Upper lobe of right lung (tissue), 1 donor: ENCODE results near the gene USP44. TPM values are rescaled to one million over a fixed set of nuclear protein-coding genes. Genes with fewer than 3 reads are reported as not detected.
A peak's percentile ranks its signal among the peaks of the same experiment; 100 is the strongest.
"Not testable (repeated sequence)": the region's sequence is repeated elsewhere in the genome, so short reads cannot be mapped to it uniquely, and the experiment has no call there.

ENCODE experiments used
- ATAC-seq: fragments of 200-7000 bp; cut with Tn5 transposase; one replicate; pipeline ENCODE4 v1.9.1; 2020; ENCODE audit warnings: mild to moderate bottlenecking, moderate library complexity
- DNase-seq: peaks from one replicate; pipeline ENCODE4 v3.0.0-alpha.2; 2020
- H3K27ac ChIP-seq: fragments of 200-600 bp; one replicate; pipeline ENCODE4 v1.8.0; 2022
- H3K27me3 ChIP-seq: fragments of 200-600 bp; one replicate; pipeline ENCODE4 v1.8.0; 2022; ENCODE audit warnings: mild to moderate bottlenecking
- H3K36me3 ChIP-seq: fragments of 200-600 bp; one replicate; pipeline ENCODE4 v1.8.0; 2022
- H3K4me1 ChIP-seq: fragments of 200-600 bp; one replicate; pipeline ENCODE4 v1.8.0; 2022
- H3K4me3 ChIP-seq: fragments of 200-600 bp; one replicate; pipeline ENCODE4 v1.8.0; 2022; ENCODE audit warnings: mild to moderate bottlenecking
- H3K9me3 ChIP-seq: fragments of 200-600 bp; one replicate; pipeline ENCODE4 v1.8.0; 2022
- intact Hi-C: fragments of 100-400 bp; cut with DNase I; formaldehyde crosslinking; loops from one replicate; pipeline ENCODE4 v1.11.0; 2022
- total RNA-seq: library from RNA; stranded (reverse); fragmentation: NEBNext Ultra II Directional; extraction: Animal tissue kit (Norgen Biotek cat#: 25700); gene quantifications from one replicate; pipeline ENCODE4 v1.2.1, GENCODE V29; 2021
- TF ChIP-seq, protein P1 (sequence below): fragments of 200-600 bp; IDR thresholded peaks from one replicate; pipeline ENCODE4 v1.8.0; 2022; ENCODE audit warnings: antibody characterized with exemption
- donor health status: DM: no; HTN: yes; CAD: no; lungs with severe emphysema.

The USP44 gene
- total RNA-seq, 1 donor from 2014 or later, result 14.9 TPM

DNA sequence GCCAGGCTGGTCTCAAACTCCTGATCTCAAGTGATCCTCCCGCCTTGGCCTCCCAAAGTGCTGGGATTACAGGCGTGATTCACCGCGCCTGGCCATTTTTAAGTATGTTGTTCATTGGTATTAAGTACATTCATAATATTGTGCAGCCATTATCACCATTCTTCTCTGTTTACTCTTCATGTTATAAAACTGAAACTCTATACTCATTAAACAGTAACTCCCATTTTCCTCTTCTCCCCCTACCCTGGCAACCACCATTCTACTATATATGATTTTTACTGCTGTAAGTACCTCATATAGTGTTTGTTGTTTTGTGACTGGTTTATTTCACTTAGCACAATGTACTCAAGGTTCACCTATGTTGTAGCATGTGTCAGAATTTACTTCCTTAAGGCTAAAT lies 54.2 kb downstream of the USP44 start:
- TF ChIP-seq, protein P1, sequence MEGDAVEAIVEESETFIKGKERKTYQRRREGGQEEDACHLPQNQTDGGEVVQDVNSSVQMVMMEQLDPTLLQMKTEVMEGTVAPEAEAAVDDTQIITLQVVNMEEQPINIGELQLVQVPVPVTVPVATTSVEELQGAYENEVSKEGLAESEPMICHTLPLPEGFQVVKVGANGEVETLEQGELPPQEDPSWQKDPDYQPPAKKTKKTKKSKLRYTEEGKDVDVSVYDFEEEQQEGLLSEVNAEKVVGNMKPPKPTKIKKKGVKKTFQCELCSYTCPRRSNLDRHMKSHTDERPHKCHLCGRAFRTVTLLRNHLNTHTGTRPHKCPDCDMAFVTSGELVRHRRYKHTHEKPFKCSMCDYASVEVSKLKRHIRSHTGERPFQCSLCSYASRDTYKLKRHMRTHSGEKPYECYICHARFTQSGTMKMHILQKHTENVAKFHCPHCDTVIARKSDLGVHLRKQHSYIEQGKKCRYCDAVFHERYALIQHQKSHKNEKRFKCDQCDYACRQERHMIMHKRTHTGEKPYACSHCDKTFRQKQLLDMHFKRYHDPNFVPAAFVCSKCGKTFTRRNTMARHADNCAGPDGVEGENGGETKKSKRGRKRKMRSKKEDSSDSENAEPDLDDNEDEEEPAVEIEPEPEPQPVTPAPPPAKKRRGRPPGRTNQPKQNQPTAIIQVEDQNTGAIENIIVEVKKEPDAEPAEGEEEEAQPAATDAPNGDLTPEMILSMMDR, result no peak
- H3K4me1 ChIP-seq, result no peaks in the 10 kb centered on the region
- H3K27me3 ChIP-seq, result no peaks in the 10 kb centered on the region
- DNase-seq (no peak), ATAC-seq (no peak)
- no peak overlapping the region for H3K4me3 ChIP-seq
- H3K36me3 ChIP-seq, result peaks cover 80% of the 10 kb centered on the region
- H3K9me3 ChIP-seq, result no peaks in the 10 kb centered on the region
- intact Hi-C loops, result no loop called here
- H3K27ac ChIP-seq, result no peak overlapping the region

DNA sequence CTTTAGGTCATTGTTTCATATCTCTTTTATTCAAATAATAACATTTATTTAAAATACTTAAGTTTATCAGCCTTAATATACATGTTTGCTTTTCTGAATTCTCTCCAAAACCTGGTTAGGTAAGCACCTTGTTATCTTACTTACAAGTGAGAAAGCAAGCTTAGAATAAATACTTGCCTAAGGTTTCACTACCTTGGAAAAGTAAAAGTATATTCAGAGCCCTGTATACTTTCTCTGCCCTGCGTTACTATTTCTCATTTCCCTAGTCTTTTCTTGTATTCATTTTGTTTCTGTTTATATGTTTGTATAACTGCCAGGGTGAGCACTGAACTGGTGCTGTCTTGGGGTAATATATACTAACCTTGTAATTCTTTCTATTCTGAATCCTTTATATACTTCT lies 55.8 kb downstream of the USP44 start:
- ATAC-seq (peak; percentile 33), DNase-seq (no peak)
- H3K27me3 ChIP-seq, result no peaks in the 10 kb centered on the region
- intact Hi-C loops, result no loop called here
- H3K9me3 ChIP-seq, result no peaks in the 10 kb centered on the region
- H3K4me3 ChIP-seq, result no peak overlapping the region
- H3K27ac ChIP-seq, result no peak overlapping the region
- H3K36me3 ChIP-seq, result peaks cover 83% of the 10 kb centered on the region
- TF ChIP-seq, protein P1, result no peak
- no peaks in the 10 kb centered on the region for H3K4me1 ChIP-seq

DNA sequence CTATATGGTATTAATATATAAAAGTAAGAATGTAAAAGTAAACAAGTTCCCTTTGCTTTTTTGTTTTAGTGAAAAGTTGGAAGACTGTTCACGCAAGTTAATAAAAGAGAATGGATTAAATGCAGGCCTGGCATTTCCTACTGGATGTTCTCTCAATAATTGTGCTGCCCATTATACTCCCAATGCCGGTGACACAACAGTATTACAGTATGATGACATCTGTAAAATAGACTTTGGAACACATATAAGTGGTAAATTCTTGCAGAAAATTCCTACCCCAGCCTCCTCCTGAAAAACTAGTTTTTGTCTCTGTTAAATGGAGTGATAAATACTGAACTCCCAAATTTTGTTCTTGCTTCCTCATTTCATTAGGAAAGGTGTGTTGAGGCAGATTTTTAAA lies 56.4 kb downstream of the USP44 start:
- peaks cover 84% of the 10 kb centered on the region for H3K36me3 ChIP-seq
- H3K4me1 ChIP-seq, result no peaks in the 10 kb centered on the region
- no peak overlapping the region for H3K4me3 ChIP-seq
- TF ChIP-seq, protein P1, result no peak
- DNase-seq, result no peak
- no peaks in the 10 kb centered on the region for H3K27me3 ChIP-seq
- ATAC-seq, result no peak
- H3K27ac ChIP-seq, result no peak overlapping the region
- no peaks in the 10 kb centered on the region for H3K9me3 ChIP-seq
- intact Hi-C loops, result no loop called here

DNA sequence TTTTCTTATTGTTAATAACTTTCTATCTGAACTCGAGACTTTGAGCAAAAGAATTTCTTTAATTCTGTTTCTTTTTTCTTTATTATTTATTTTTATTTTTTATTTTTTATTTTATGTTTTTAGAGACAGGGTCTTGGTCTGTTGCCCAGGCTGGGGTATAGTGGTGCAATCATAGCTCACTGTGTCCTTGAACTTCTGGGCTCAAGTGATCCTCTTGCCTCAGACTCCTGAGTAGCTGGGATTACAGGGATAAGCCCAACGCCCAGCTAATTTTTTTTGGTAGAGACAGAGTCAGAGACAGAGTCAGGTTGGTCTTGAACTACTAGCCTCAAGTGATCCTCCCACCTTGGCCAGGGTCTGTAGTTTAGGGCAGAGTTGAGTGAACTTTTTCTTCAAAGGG lies 58.8 kb downstream of the USP44 start:
- no peaks in the 10 kb centered on the region for H3K9me3 ChIP-seq
- H3K4me3 ChIP-seq, result no peak overlapping the region
- H3K27me3 ChIP-seq, result no peaks in the 10 kb centered on the region
- no peak overlapping the region for H3K27ac ChIP-seq
- no peaks in the 10 kb centered on the region for H3K4me1 ChIP-seq
- H3K36me3 ChIP-seq, result peaks cover 76% of the 10 kb centered on the region
- no peak for DNase-seq
- TF ChIP-seq, protein P1, result no peak
- no peak for ATAC-seq
- intact Hi-C loops, result no loop called here

DNA sequence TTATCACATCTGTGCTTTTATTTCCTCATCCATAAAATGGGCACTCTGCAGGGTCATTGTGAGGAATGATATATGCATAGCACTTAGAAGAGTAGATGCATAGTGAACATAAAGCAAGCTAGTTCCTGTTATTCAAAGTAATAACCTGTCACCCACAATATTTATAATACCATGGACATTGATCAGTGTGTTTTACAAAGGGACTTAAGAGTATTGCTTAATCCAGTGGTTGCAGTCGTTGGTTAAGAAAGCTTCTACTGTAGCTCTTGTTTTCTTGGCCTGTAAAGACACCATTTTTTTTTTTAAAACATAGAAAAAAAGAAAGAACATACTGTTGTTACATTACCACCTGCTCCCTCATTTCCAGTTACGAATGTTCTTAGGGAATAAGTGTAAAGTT lies 64.3 kb downstream of the USP44 start:
- no peaks in the 10 kb centered on the region for H3K9me3 ChIP-seq
- intact Hi-C loops, result no loop called here
- peaks cover 73% of the 10 kb centered on the region for H3K36me3 ChIP-seq
- no peak for ATAC-seq
- H3K27ac ChIP-seq, result no peak overlapping the region
- TF ChIP-seq, protein P1, result no peak
- H3K4me3 ChIP-seq, result no peak overlapping the region
- H3K27me3 ChIP-seq, result no peaks in the 10 kb centered on the region
- peaks cover 1% of the 10 kb centered on the region for H3K4me1 ChIP-seq
- no peak for DNase-seq

DNA sequence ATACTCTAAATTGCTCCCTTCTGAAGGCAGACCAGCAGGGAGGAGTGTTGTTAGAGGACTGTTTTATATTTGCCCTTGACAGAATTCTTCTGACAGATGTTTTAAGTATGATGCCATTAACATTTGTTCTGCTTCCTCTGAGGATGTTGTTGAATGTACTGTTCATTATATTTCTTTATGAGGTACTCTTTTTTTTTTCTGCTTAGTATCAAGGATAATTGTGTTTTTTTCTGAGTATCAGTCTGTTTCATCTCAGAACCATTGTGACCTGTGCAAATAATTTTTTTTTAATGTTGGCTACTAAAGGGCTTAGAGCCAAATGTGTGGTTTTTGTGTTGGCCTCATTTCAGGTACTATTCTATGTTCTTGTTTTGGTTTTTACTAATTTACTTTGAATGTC lies 66.8 kb downstream of the USP44 start:
- peaks cover 65% of the 10 kb centered on the region for H3K36me3 ChIP-seq
- no peak overlapping the region for H3K27ac ChIP-seq
- peaks cover 25% of the 10 kb centered on the region for H3K4me1 ChIP-seq
- DNase-seq (no peak), ATAC-seq (no peak)
- intact Hi-C loops, result no loop called here
- TF ChIP-seq, protein P1, result no peak
- no peak overlapping the region for H3K4me3 ChIP-seq
- no peaks in the 10 kb centered on the region for H3K27me3 ChIP-seq
- H3K9me3 ChIP-seq, result no peaks in the 10 kb centered on the region

DNA sequence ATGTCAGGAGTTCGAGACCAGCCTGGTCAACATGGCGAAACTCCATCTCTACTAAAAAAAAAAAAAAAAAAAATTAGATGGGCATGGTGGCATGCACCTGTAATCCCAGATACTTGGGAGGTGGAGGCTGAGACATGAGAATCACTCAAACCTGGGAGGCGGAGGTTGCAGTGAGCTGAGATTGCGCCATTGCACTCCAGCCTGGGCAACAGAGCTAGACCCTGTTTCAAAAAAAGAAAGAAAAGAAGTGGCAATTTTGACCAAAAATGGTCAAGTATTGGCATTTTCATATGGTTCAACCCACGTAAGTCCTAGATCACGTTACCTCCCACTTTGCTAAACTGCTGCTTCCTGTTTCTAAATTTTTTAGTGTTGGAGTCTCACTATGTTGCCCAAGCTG lies 68.7 kb downstream of the USP44 start:
- H3K9me3 ChIP-seq, H3K4me3 ChIP-seq, H3K27ac ChIP-seq, DNase-seq, ATAC-seq, H3K27me3 ChIP-seq, intact Hi-C loops: not testable (repeated sequence)
- Histone ChIP-seq H3K36me3 (peaks cover 67% of the 10 kb centered on the region), H3K4me1 (peaks cover 26% of the 10 kb centered on the region)
